IMR-90 (cell line): ENCODE results near the gene OR10H1. TPM values are rescaled to one million over a fixed set of nuclear protein-coding genes. Genes with fewer than 3 reads are reported as not detected.

Experiments
- ATAC-seq: fragments of 200-7000 bp; cut with Tn5 transposase; 2 replicates; pipeline ENCODE4 v1.9.1; 2020; ENCODE audit warnings: low read depth, mild to moderate bottlenecking, moderate library complexity
- BruUV-seq: library from RNA; stranded (reverse); fragments of 400-500 nt; replicated peaks from 2 replicates; lab custom pipeline; 2021; lab: Mats Ljungman, UMichigan
- CTCF ChIA-PET: fragments of 300-600 bp; formaldehyde crosslinking; extraction: SDS; loops from one replicate; lab custom pipeline; 2021; ENCODE audit warnings: antibody characterized with exemption; lab: Yijun Ruan, JAX
- POLR2A ChIA-PET: fragments of 300-600 bp; sonication (Branson Sonifier 250); formaldehyde crosslinking; loops from one replicate; lab custom pipeline; 2022; ENCODE audit warnings: antibody characterized with exemption; ENCODE audit not compliant: unreplicated experiment; lab: Charles Lee
- DNase-seq: peaks from one replicate; pipeline ENCODE4 v3.0.0; 2013
- H2AFZ ChIP-seq: replicated peaks from 2 replicates; pipeline ENCODE3; 2013; ENCODE audit warnings: low read length, mild to moderate bottlenecking; ENCODE audit not compliant: poor library complexity
- H2AK5ac ChIP-seq: 2 replicates; pipeline ENCODE4 v1.6.1; 2013; ENCODE audit warnings: low read depth, low read length, inconsistent platforms
- H2AK9ac ChIP-seq: replicated peaks from 2 replicates; pipeline ENCODE3; 2013; ENCODE audit warnings: mild to moderate bottlenecking, low read depth, low read length, moderate library complexity; ENCODE audit not compliant: poor library complexity
- H2BK120ac ChIP-seq: 2 replicates; pipeline ENCODE4 v1.6.1; 2013; ENCODE audit warnings: low read depth, low read length, inconsistent platforms
- H2BK15ac ChIP-seq: 3 replicates; pipeline ENCODE4 v1.6.1; 2013; ENCODE audit warnings: low read depth, low read length, inconsistent platforms
- H2BK20ac ChIP-seq: 2 replicates; pipeline ENCODE4 v1.6.1; 2013; ENCODE audit warnings: low read depth, mild to moderate bottlenecking, inconsistent platforms, low read length, moderate library complexity
- H2BK5ac ChIP-seq: 2 replicates; pipeline ENCODE4 v1.6.1; 2013; ENCODE audit warnings: mild to moderate bottlenecking, low read depth, low read length, inconsistent platforms; ENCODE audit not compliant: poor library complexity, severe bottlenecking
- H3K14ac ChIP-seq: replicated peaks from 2 replicates; pipeline ENCODE4 v1.6.1; 2013; ENCODE audit warnings: low read depth, low read length, inconsistent platforms
- H3K18ac ChIP-seq: 2 replicates; pipeline ENCODE4 v1.6.1; 2013; ENCODE audit warnings: low read depth, low read length, control low read depth
- H3K23ac ChIP-seq: 2 replicates; pipeline ENCODE4 v1.6.1; 2013; ENCODE audit warnings: low read depth, low read length, inconsistent platforms
- H3K27ac ChIP-seq: 2 replicates; pipeline ENCODE4 v1.5.1; 2013; ENCODE audit warnings: mild to moderate bottlenecking, control low read depth, low read length; ENCODE audit not compliant: insufficient read depth
- H3K27me3 ChIP-seq: 2 replicates; pipeline ENCODE4 v1.6.1; 2013; ENCODE audit warnings: low read length; ENCODE audit not compliant: control insufficient read depth, insufficient read depth
- H3K36me3 ChIP-seq: 2 replicates; pipeline ENCODE4 v1.6.1; 2013; ENCODE audit warnings: low read length, mixed read lengths; ENCODE audit not compliant: control insufficient read depth, insufficient read depth
- H3K4ac ChIP-seq: 2 replicates; pipeline ENCODE4 v1.6.1; 2013; ENCODE audit warnings: low read depth, low read length, inconsistent platforms
- H3K4me1 ChIP-seq: 2 replicates; pipeline ENCODE4 v1.6.1; 2013; ENCODE audit warnings: low read length, mixed read lengths; ENCODE audit not compliant: control insufficient read depth, insufficient read depth
- H3K4me2 ChIP-seq: 2 replicates; pipeline ENCODE4 v1.6.1; 2013; ENCODE audit warnings: low read depth, mild to moderate bottlenecking, control low read depth, low read length, moderate library complexity
- H3K4me3 ChIP-seq: 2 replicates; pipeline ENCODE4 v1.5.1; 2013; ENCODE audit warnings: low read depth, mild to moderate bottlenecking, control low read depth, low read length, moderate library complexity; ENCODE audit not compliant: insufficient read depth
- H3K56ac ChIP-seq: 2 replicates; pipeline ENCODE4 v1.6.1; 2013; ENCODE audit warnings: low read length, inconsistent platforms; ENCODE audit not compliant: insufficient read depth; ENCODE audit errors: extremely low read depth
- H3K79me1 ChIP-seq, 2 experiments: 2 replicates each; pipeline ENCODE4 v1.6.1; 2013; ENCODE audit warnings: low read length in 2 of 2, inconsistent platforms in 1 of 2, low read depth in 1 of 2
- H3K9ac ChIP-seq: 2 replicates; pipeline ENCODE4 v1.6.1; 2013; ENCODE audit warnings: low read depth, low read length, control low read depth
- H3K9me1 ChIP-seq: 2 replicates; pipeline ENCODE4 v1.6.1; 2013; ENCODE audit warnings: low read length, inconsistent platforms; ENCODE audit not compliant: insufficient read depth
- H3K9me3 ChIP-seq: 2 replicates; pipeline ENCODE4 v1.6.1; 2013; ENCODE audit warnings: low read length; ENCODE audit not compliant: control insufficient read depth, insufficient read depth
- H4K20me1 ChIP-seq: 2 replicates; pipeline ENCODE4 v1.6.1; 2013; ENCODE audit warnings: low read length, inconsistent platforms; ENCODE audit not compliant: insufficient read depth
- H4K5ac ChIP-seq: 2 replicates; pipeline ENCODE4 v1.6.1; 2013; ENCODE audit warnings: mild to moderate bottlenecking, low read depth, low read length, control low read depth
- H4K8ac ChIP-seq, 2 experiments: 2 replicates each; pipeline ENCODE4 v1.6.1; 2013; ENCODE audit warnings: low read depth in 2 of 2, low read length in 2 of 2, control low read depth in 1 of 2, inconsistent platforms in 1 of 2
- H4K91ac ChIP-seq: 2 replicates; pipeline ENCODE4 v1.6.1; 2013; ENCODE audit warnings: low read depth, low read length, inconsistent platforms; ENCODE audit not compliant: insufficient read depth
- MAZ ChIP-seq: IDR thresholded peaks from 2 replicates; pipeline ENCODE4 v1.6.1; 2012; ENCODE audit warnings: low read depth, mild to moderate bottlenecking, low read length, improper control_type of control experiment, moderate library complexity, borderline replicate concordance
- SMC3 ChIP-seq: fragments of 150-350 bp; IDR thresholded peaks from 2 replicates; pipeline ENCODE4 v1.6.1; 2016; ENCODE audit warnings: low read depth, mild to moderate bottlenecking, antibody characterized with exemption, low read length, moderate library complexity
- WGBS, 2 experiments: methylation state at CpG; one replicate each; pipeline versions ENCODE4 v1.1.5 to v1.1.7; 2013; ENCODE audit warnings: missing lambda C conversion rate in 2 of 2; ENCODE audit not compliant: insufficient read length in 1 of 2; ENCODE audit errors: extremely low coverage in 2 of 2; 5-methylcytosine and 5-hydroxymethylcytosine counted together
- dilution Hi-C: fragments of 300-500 bp; cut with HindIII; formaldehyde crosslinking; loops from one replicate; pipeline ENCODE4 v1.14.3; 2018; ENCODE audit warnings: low sequenced_read_pairs; ENCODE audit not compliant: unreplicated experiment
- in situ Hi-C: fragments of 300-500 bp; cut with MboI; formaldehyde crosslinking; loops from 3 replicates; pipeline ENCODE4 v1.14.3; 2019; ENCODE audit warnings: low sequenced_read_pairs, inconsistent platforms, mixed read lengths
- intact Hi-C: fragments of 100-400 bp; cut with micrococcal nuclease; formaldehyde crosslinking; loops from 2 replicates; pipeline ENCODE4 v1.10.0; 2022
- polyA plus RNA-seq, 3 experiments: library from polyadenylated mRNA; depleted of rRNA; stranded (reverse); fragments of >200 nt; gene quantifications; 2 replicates each; pipeline ENCODE4 v1.2.3, GENCODE V29; 2012; ENCODE audit warnings: low replicate concordance in 1 of 3
- total RNA-seq: library from RNA; depleted of rRNA; stranded (reverse); fragments of >200 nt; gene quantifications from 2 replicates; pipeline ENCODE4 v1.2.3, GENCODE V29; 2012

The OR10H1 gene
- total and polyA plus RNA-seq, 2 of the 4 experiments (the other 2 are of a cell fraction): not detected

- no CpG with 5 or more reads among the region's 4 CpGs for WGBS, 2 experiments
- no peak overlapping the region for H2BK120ac ChIP-seq
- BruUV-seq: no TSS peak
- dilution Hi-C loops: no loop called here
- no peak overlapping the region for H3K9ac ChIP-seq
- H3K9me1 ChIP-seq: no peaks in the 10 kb centered on the region
- H4K91ac ChIP-seq: no peak overlapping the region
- no peak overlapping the region for H2BK15ac ChIP-seq
- H2BK20ac ChIP-seq: no peak overlapping the region
- no peak overlapping the region for H4K5ac ChIP-seq
- intact Hi-C loops: no loop called here
- POLR2A ChIA-PET: no interaction called here
- H3K56ac ChIP-seq: no peak overlapping the region
- H3K27ac ChIP-seq: no peak overlapping the region
- H3K36me3 ChIP-seq: no peaks in the 10 kb centered on the region
- H3K4ac ChIP-seq: no peak overlapping the region
- no peaks in the 10 kb centered on the region for H3K79me1 ChIP-seq
- H3K9me3 ChIP-seq: peaks cover 24% of the 10 kb centered on the region
- no peak overlapping the region for H3K4me3 ChIP-seq
- H2BK5ac ChIP-seq: no peak overlapping the region
- in situ Hi-C loops: no loop called here
- H4K20me1 ChIP-seq: no peaks in the 10 kb centered on the region
- no peak overlapping the region for H3K23ac ChIP-seq
- no peak overlapping the region for H2AK5ac ChIP-seq
- H3K14ac ChIP-seq: no peak overlapping the region
- H3K4me2 ChIP-seq: no peak overlapping the region
- H3K27me3 ChIP-seq: no peaks in the 10 kb centered on the region
- DNase-seq (no peak), ATAC-seq (no peak)
- H3K4me1 ChIP-seq: no peaks in the 10 kb centered on the region
- no peak for TF ChIP-seq MAZ
- TF ChIP-seq SMC3: no peak
- no peak overlapping the region for H2AK9ac ChIP-seq
- H4K8ac ChIP-seq: no peak overlapping the region
- no peak overlapping the region for H2AFZ ChIP-seq
- H3K18ac ChIP-seq: no peak overlapping the region
- CTCF ChIA-PET: no interaction called here
Measured at GRCh38 chr19:15788594-15789270, 26.7 kb downstream of the OR10H1 start.
